Stimulated activated CD4-positive, alpha-beta T cell treated with anti-CD3 and anti-CD28 coated beads, Interleukin-4, amount 100 ng/mL, for 48 hours (primary cell): ENCODE results near the gene LRRN4CL.
"Not testable (repeated sequence)": the region's sequence is repeated elsewhere in the genome, so short reads cannot be mapped to it uniquely, and the experiment has no call there.

Experiments used
- DNase-seq, 2 donors: peaks; one replicate each; pipeline ENCODE4 v3.0.0-alpha.2; 2020; ENCODE audit warnings: low read depth in 2 of 2

Gene LRRN4CL

GRCh38 chr11:62689421-62690183, at the start of gene LRRN4CL:
Gene LRRN4CL (minus strand): TSS chr11:62689530. CDS start chr11:62688508, 1,022 bp downstream.
- no peak for DNase-seq

GRCh38 chr11:62737196-62737595, 47.9 kb upstream of the LRRN4CL start:
- no peak for DNase-seq

GRCh38 chr11:62732830-62733229, 43.5 kb upstream of the LRRN4CL start:
- DNase-seq, result no peak

- DNase-seq, result not testable (repeated sequence)
Observed at GRCh38 chr11:62730076-62730475, 40.7 kb upstream of the LRRN4CL start.

- peak; percentile 74 to 82 for DNase-seq
Observed at GRCh38 chr11:62728171-62728988, 39.0 kb upstream of the LRRN4CL start, which contains the start of gene TTC9C. Gene TTC9C (plus strand): TSS chr11:62728486. CDS start chr11:62728849, 363 bp downstream.

- peak; percentile 65 to 82 for DNase-seq
Observed at GRCh38 chr11:62727872-62728170, 38.5 kb upstream of the LRRN4CL start.

GRCh38 chr11:62727165-62727871, 38.0 kb upstream of the LRRN4CL start, which contains the start of gene HNRNPUL2:
Gene HNRNPUL2 (minus strand): TSS chr11:62727457. CDS start chr11:62727156, 301 bp downstream.
- DNase-seq, result peak; percentile 95 to 98

GRCh38 chr11:62726915-62727164, 37.5 kb upstream of the LRRN4CL start:
- no peak for DNase-seq

GRCh38 chr11:62726156-62726914, 37.0 kb upstream of the LRRN4CL start:
- DNase-seq, result no peak

- no peak for DNase-seq
Observed at GRCh38 chr11:62725646-62726045, 36.3 kb upstream of the LRRN4CL start.

- no peak for DNase-seq
Observed at GRCh38 chr11:62724171-62724570, 34.8 kb upstream of the LRRN4CL start.

GRCh38 chr11:62721994-62722393, 32.7 kb upstream of the LRRN4CL start:
- no peak for DNase-seq

GRCh38 chr11:62719302-62719978, 30.1 kb upstream of the LRRN4CL start:
- DNase-seq, result no peak

GRCh38 chr11:62716816-62717215, 27.5 kb upstream of the LRRN4CL start:
- no peak for DNase-seq

- DNase-seq, result no peak
Observed at GRCh38 chr11:62716206-62716605, 26.9 kb upstream of the LRRN4CL start.

- DNase-seq, result no peak
Observed at GRCh38 chr11:62715150-62716130, 26.1 kb upstream of the LRRN4CL start.

- DNase-seq, result no peak
Observed at GRCh38 chr11:62713343-62713742, 24.0 kb upstream of the LRRN4CL start.

GRCh38 chr11:62712861-62713260, 23.5 kb upstream of the LRRN4CL start:
- no peak for DNase-seq

GRCh38 chr11:62712276-62712812, 23.0 kb upstream of the LRRN4CL start:
- DNase-seq, result no peak

GRCh38 chr11:62710001-62710345, 20.6 kb upstream of the LRRN4CL start:
- no peak for DNase-seq
